Thymus (tissue), 14 donors: Measurements from ENCODE around the gene GPRC5A. TPM values are rescaled to one million over a fixed set of nuclear protein-coding genes. Genes with fewer than 3 reads are reported as not detected.
"Not testable (repeated sequence)": the region's sequence is repeated elsewhere in the genome, so short reads cannot be mapped to it uniquely, and the experiment has no call there.

Experiments
- DNase-seq, 9 donors: peaks; one replicate each; pipeline ENCODE4 v3.0.0-alpha.2; 2013; ENCODE audit warnings: low spot score in 9 of 9, low read depth in 6 of 9, missing footprints in 1 of 9
- H3K27ac ChIP-seq, 2 donors: one replicate each; pipeline ENCODE4 v1.5.1; 2013; ENCODE audit warnings: control low read depth in 1 of 2, low read depth in 1 of 2, low read length in 1 of 2, mild to moderate bottlenecking in 1 of 2, moderate library complexity in 1 of 2
- H3K27me3 ChIP-seq, 2 donors: one replicate each; pipeline ENCODE4 v1.5.1; 2013; ENCODE audit warnings: low read length in 1 of 2; ENCODE audit not compliant: control insufficient read depth in 2 of 2, insufficient read depth in 1 of 2
- H3K36me3 ChIP-seq, 2 donors: one replicate each; pipeline ENCODE4 v1.5.1; 2013; ENCODE audit warnings: low read length in 1 of 2, mild to moderate bottlenecking in 1 of 2, moderate library complexity in 1 of 2; ENCODE audit not compliant: control insufficient read depth in 2 of 2, insufficient read depth in 2 of 2
- H3K4me1 ChIP-seq, 2 donors: one replicate each; pipeline ENCODE4 v1.5.1; 2013; ENCODE audit warnings: low read length in 2 of 2; ENCODE audit not compliant: control insufficient read depth in 2 of 2, insufficient read depth in 2 of 2
- H3K4me3 ChIP-seq, 2 donors: one replicate each; pipeline ENCODE4 v1.5.1; 2013; ENCODE audit warnings: low read length in 2 of 2, control low read depth in 1 of 2, mild to moderate bottlenecking in 1 of 2
- H3K9me3 ChIP-seq, 2 donors: one replicate each; pipeline ENCODE4 v1.5.1; 2013; ENCODE audit warnings: low read length in 1 of 2, mild to moderate bottlenecking in 1 of 2; ENCODE audit not compliant: control insufficient read depth in 2 of 2, insufficient read depth in 1 of 2
- WGBS: extraction: QIAGEN DNeasy Blood & Tissue Kit; methylation state at CpG from one replicate; pipeline ENCODE4 v1.1.7; 2013; 5-methylcytosine and 5-hydroxymethylcytosine counted together
- long read RNA-seq, 10 donors: transcript quantifications; one replicate each; lab custom pipeline, GENCODE V29; 2026
- polyA plus RNA-seq: library from polyadenylated mRNA; stranded (reverse); fragments of 200-250 nt; gene quantifications from one replicate; pipeline ENCODE4 v1.2.3, GENCODE V29; 2013
- total RNA-seq: library from RNA; stranded (reverse); fragments of 120-200 nt; gene quantifications from one replicate; pipeline ENCODE4 v1.2.4, GENCODE V29; 2013
- donor health status: healthy.

The GPRC5A gene
- 0.09 TPM for total RNA-seq
- polyA plus RNA-seq: 1.1 TPM
- long read RNA-seq, donor 1: 0 reads
- long read RNA-seq, donor 2: 0 reads
- long read RNA-seq, donor 3: 0 reads
- long read RNA-seq, donor 4: 0 reads
- long read RNA-seq, donor 5: 0 reads
- long read RNA-seq, donor 6, full-length matches to known transcripts: 1 of 1 reads
- long read RNA-seq, donor 6, partial matches to known transcripts: 0 of 1 reads
- long read RNA-seq, donor 6, other reads (novel, unspliced or antisense): 0 of 1 reads
- long read RNA-seq, donor 7: 0 reads
- long read RNA-seq, donor 8: 0 reads
- long read RNA-seq, donor 9: 0 reads
- long read RNA-seq, donor 10: 0 reads

- H3K36me3 ChIP-seq: no peaks in the 10 kb centered on the region
- peaks cover 14 to 48% of the 10 kb centered on the region in 2 donors for H3K27me3 ChIP-seq
- peak in 4 of 9 donors; percentile 4 to 28 (median 11) for DNase-seq
- no peak within 1 kb of the TSS for H3K27ac ChIP-seq
- H3K9me3 ChIP-seq: no peaks in the 10 kb centered on the region
- H3K4me1 ChIP-seq: peaks cover 4 to 16% of the 10 kb centered on the region in 2 donors
- WGBS: 3% methylated on average over 50 of the region's 50 CpGs
- peak within 1 kb of the TSS; percentile 19 to 34 for H3K4me3 ChIP-seq
These were observed at the start of gene GPRC5A for GRCh38 chr12:12891080-12891880. Gene GPRC5A, plus strand, starts transcription at chr12:12891562. Its CDS starts 16,688 bp downstream, at chr12:12908250.

- Histone ChIP-seq H3K4me3 (no peak overlapping the region), H3K36me3 (no peaks in the 10 kb centered on the region), H3K9me3 (peaks cover 0 to under 1% of the 10 kb centered on the region in 2 donors), H3K27ac (no peak overlapping the region), H3K4me1 (peaks cover 4 to 16% of the 10 kb centered on the region in 2 donors), H3K27me3 (no peaks in the 10 kb centered on the region)
- WGBS: 82% methylated on average over 4 of the region's 4 CpGs
- DNase-seq: peak in 4 of 9 donors; percentile 5 to 45 (median 14)
These were observed 45.5 kb upstream of the GPRC5A start for GRCh38 chr12:12845794-12846243.

- H3K9me3 ChIP-seq, H3K36me3 ChIP-seq, H3K4me3 ChIP-seq, H3K27me3 ChIP-seq: not testable (repeated sequence)
- peaks cover 4 to 16% of the 10 kb centered on the region in 2 donors for H3K4me1 ChIP-seq
- 50% methylated on average over 3 of the region's 3 CpGs for whole genome bisulfite sequencing
- H3K27ac ChIP-seq: peak overlapping the region in 1 of 2 donors; percentile 42
- DNase-seq: peak in 7 of 9 donors; percentile 23 to 81 (median 56)
These were observed 44.6 kb upstream of the GPRC5A start for GRCh38 chr12:12846780-12847179.

GRCh38 chr12:12853435-12853834, 37.9 kb upstream of the GPRC5A start:
- Histone ChIP-seq H3K9me3 (peaks cover 0 to 1% of the 10 kb centered on the region in 2 donors), H3K27ac (no peak overlapping the region), H3K27me3 (no peaks in the 10 kb centered on the region), H3K4me3 (no peak overlapping the region), H3K36me3 (no peaks in the 10 kb centered on the region), H3K4me1 (no peaks in the 10 kb centered on the region)
- 68% methylated on average over 3 of the region's 3 CpGs for WGBS
- no peak for DNase-seq

GRCh38 chr12:12859690-12860089, 31.7 kb upstream of the GPRC5A start:
- WGBS: 91% methylated on average over 1 of the region's 1 CpG
- no peak overlapping the region for H3K27ac ChIP-seq
- H3K9me3 ChIP-seq: no peaks in the 10 kb centered on the region
- no peak for DNase-seq
- H3K27me3 ChIP-seq: no peaks in the 10 kb centered on the region
- no peaks in the 10 kb centered on the region for H3K4me1 ChIP-seq
- no peak overlapping the region for H3K4me3 ChIP-seq
- peaks cover 0 to 4% of the 10 kb centered on the region in 2 donors for H3K36me3 ChIP-seq

- Histone ChIP-seq H3K27ac (no peak overlapping the region), H3K4me1 (no peaks in the 10 kb centered on the region), H3K36me3 (peaks cover 0 to 4% of the 10 kb centered on the region in 2 donors), H3K4me3 (no peak overlapping the region), H3K27me3 (no peaks in the 10 kb centered on the region), H3K9me3 (no peaks in the 10 kb centered on the region)
- 99% methylated on average over 2 of the region's 2 CpGs for WGBS
- no peak for DNase-seq
These were observed 27.1 kb upstream of the GPRC5A start for GRCh38 chr12:12864243-12864642.

GRCh38 chr12:12868477-12869235, 22.7 kb upstream of the GPRC5A start:
- WGBS: 98% methylated on average over 3 of the region's 3 CpGs
- Histone ChIP-seq H3K27me3 (no peaks in the 10 kb centered on the region), H3K4me1 (no peaks in the 10 kb centered on the region), H3K9me3 (no peaks in the 10 kb centered on the region), H3K4me3 (no peak overlapping the region), H3K27ac (no peak overlapping the region), H3K36me3 (no peaks in the 10 kb centered on the region)
- no peak for DNase-seq

- Histone ChIP-seq H3K36me3 (no peaks in the 10 kb centered on the region), H3K27ac (no peak overlapping the region), H3K9me3 (no peaks in the 10 kb centered on the region), H3K4me3 (no peak overlapping the region), H3K4me1 (no peaks in the 10 kb centered on the region), H3K27me3 (no peaks in the 10 kb centered on the region)
- 98% methylated on average over 7 of the region's 7 CpGs for WGBS
- DNase-seq: no peak
These were observed 20.9 kb upstream of the GPRC5A start for GRCh38 chr12:12870465-12870864.
